WTC11 (cell line): Measurements from ENCODE around the gene ZSWIM4. TPM values are rescaled to one million over a fixed set of nuclear protein-coding genes. Genes with fewer than 3 reads are reported as not detected.
A peak's percentile ranks its signal among the peaks of the same experiment; 100 is the strongest.

Experiments used
- CREM ChIP-seq: sonication (generic); formaldehyde crosslinking; IDR thresholded peaks from 2 replicates; pipeline ENCODE4 v1.8.1; 2022; ENCODE audit warnings: mild to moderate bottlenecking, missing genetic modification reagents, moderate library complexity
- ELF4 ChIP-seq: sonication (generic); formaldehyde crosslinking; IDR thresholded peaks from 2 replicates; pipeline ENCODE4 v1.8.1; 2022; ENCODE audit warnings: low read depth, mild to moderate bottlenecking, moderate library complexity, missing genetic modification reagents
- ETV6 ChIP-seq: sonication (generic); formaldehyde crosslinking; IDR thresholded peaks from 2 replicates; pipeline ENCODE4 v1.8.1; 2022; ENCODE audit warnings: mild to moderate bottlenecking, missing genetic modification reagents
- GABPB1 ChIP-seq: sonication (generic); formaldehyde crosslinking; IDR thresholded peaks from 2 replicates; pipeline ENCODE4 v1.8.1; 2023; ENCODE audit warnings: mild to moderate bottlenecking, missing genetic modification reagents
- GTF2I ChIP-seq: fragments of 250-450 bp; sonication (Bioruptor Pico); conservative IDR thresholded peaks from 2 replicates; pipeline ENCODE4 v1.4.0; 2021; ENCODE audit warnings: mild to moderate bottlenecking
- IRF2 ChIP-seq: sonication (generic); formaldehyde crosslinking; IDR thresholded peaks from 2 replicates; pipeline ENCODE4 v1.8.0; 2022; ENCODE audit warnings: low read depth, missing genetic modification reagents, borderline replicate concordance
- JAZF1 ChIP-seq: fragments of 250-450 bp; sonication (Bioruptor Pico); IDR thresholded peaks from 2 replicates; pipeline ENCODE4 v1.9.0; 2021; ENCODE audit warnings: moderate library complexity, mild to moderate bottlenecking, inconsistent platforms
- KAT7 ChIP-seq: sonication (generic); formaldehyde crosslinking; IDR thresholded peaks from 2 replicates; pipeline ENCODE4 v1.8.1; 2023; ENCODE audit warnings: missing genetic modification reagents, mild to moderate bottlenecking, borderline replicate concordance
- MYBL2 ChIP-seq: sonication (generic); formaldehyde crosslinking; IDR thresholded peaks from 2 replicates; pipeline ENCODE4 v1.8.1; 2023; ENCODE audit warnings: mild to moderate bottlenecking, moderate library complexity, missing genetic modification reagents
- NFATC4 ChIP-seq: fragments of 250-450 bp; sonication (Bioruptor Pico); IDR thresholded peaks from 2 replicates; pipeline ENCODE4 v1.9.0; 2021; ENCODE audit warnings: mild to moderate bottlenecking
- NFE2L1 ChIP-seq: sonication (generic); formaldehyde crosslinking; IDR thresholded peaks from 2 replicates; pipeline ENCODE4 v1.8.1; 2023; ENCODE audit warnings: missing genetic modification reagents
- NR2C2 ChIP-seq: sonication (generic); formaldehyde crosslinking; IDR thresholded peaks from 2 replicates; pipeline ENCODE4 v1.8.0; 2022; ENCODE audit warnings: mild to moderate bottlenecking, missing genetic modification reagents
- RELA ChIP-seq: sonication (generic); formaldehyde crosslinking; IDR thresholded peaks from 2 replicates; pipeline ENCODE4 v1.8.1; 2022; ENCODE audit warnings: missing genetic modification reagents, mild to moderate bottlenecking, borderline replicate concordance
- SOX15 ChIP-seq: fragments of 250-450 bp; sonication (Bioruptor Pico); IDR thresholded peaks from 2 replicates; pipeline ENCODE4 v1.9.0; 2021; ENCODE audit warnings: mild to moderate bottlenecking
- TP53 ChIP-seq: sonication (generic); formaldehyde crosslinking; IDR thresholded peaks from 2 replicates; pipeline ENCODE4 v1.8.1; 2023; ENCODE audit warnings: mild to moderate bottlenecking, missing genetic modification reagents
- ZNF121 ChIP-seq: sonication (generic); formaldehyde crosslinking; IDR thresholded peaks from 2 replicates; pipeline ENCODE4 v1.8.0; 2023; ENCODE audit warnings: missing genetic modification reagents
- ZNF423 ChIP-seq: fragments of 250-450 bp; sonication (Bioruptor Pico); IDR thresholded peaks from 2 replicates; pipeline ENCODE4 v2.1.2; 2022; ENCODE audit warnings: mild to moderate bottlenecking, moderate library complexity
- ZNF671 ChIP-seq: fragments of 250-450 bp; sonication (Bioruptor Pico); IDR thresholded peaks from 2 replicates; pipeline ENCODE4 v1.8.0; 2021; ENCODE audit warnings: mild to moderate bottlenecking
- total RNA-seq: library from RNA; stranded (reverse); gene quantifications from 3 replicates; pipeline ENCODE4 v1.2.3, GENCODE V29; 2021
- TF ChIP-seq, protein P1 (sequence below): sonication (generic); formaldehyde crosslinking; IDR thresholded peaks from 2 replicates; pipeline ENCODE4 v1.8.1; 2023; ENCODE audit warnings: mild to moderate bottlenecking, missing genetic modification reagents, moderate library complexity
- TF ChIP-seq, protein P2 (sequence below): fragments of 250-450 bp; sonication (Bioruptor Pico); IDR thresholded peaks from 2 replicates; pipeline ENCODE4 v2.1.2; 2022; ENCODE audit warnings: mild to moderate bottlenecking, moderate library complexity
- TF ChIP-seq, protein P3 (sequence below): fragments of 250-450 bp; sonication (Bioruptor Pico); IDR thresholded peaks from 2 replicates; pipeline ENCODE4 v1.9.0; 2021; ENCODE audit warnings: mild to moderate bottlenecking
- TF ChIP-seq, protein P4 (sequence below): sonication (generic); formaldehyde crosslinking; IDR thresholded peaks from 2 replicates; pipeline ENCODE4 v1.8.1; 2023; ENCODE audit warnings: mild to moderate bottlenecking, moderate library complexity, missing genetic modification reagents
- TF ChIP-seq, protein P5 (sequence below): sonication (generic); formaldehyde crosslinking; IDR thresholded peaks from 2 replicates; pipeline ENCODE4 v1.8.0; 2022; ENCODE audit warnings: mild to moderate bottlenecking, missing genetic modification reagents
- TF ChIP-seq, protein P6 (sequence below): sonication (generic); formaldehyde crosslinking; IDR thresholded peaks from 2 replicates; pipeline ENCODE4 v1.8.1; 2023; ENCODE audit warnings: mild to moderate bottlenecking, missing genetic modification reagents
- TF ChIP-seq, protein P7 (sequence below): sonication (generic); formaldehyde crosslinking; IDR thresholded peaks from 2 replicates; pipeline ENCODE4 v1.8.1; 2022; ENCODE audit warnings: low read depth, missing genetic modification reagents, borderline replicate concordance
- TF ChIP-seq, protein P8 (sequence below): sonication (generic); formaldehyde crosslinking; IDR thresholded peaks from 2 replicates; pipeline ENCODE4 v1.8.1; 2023; ENCODE audit warnings: mild to moderate bottlenecking, missing genetic modification reagents, moderate library complexity

The ZSWIM4 gene
- total RNA-seq, 1 experiment from 2014 or later: 33.4 TPM

DNA sequence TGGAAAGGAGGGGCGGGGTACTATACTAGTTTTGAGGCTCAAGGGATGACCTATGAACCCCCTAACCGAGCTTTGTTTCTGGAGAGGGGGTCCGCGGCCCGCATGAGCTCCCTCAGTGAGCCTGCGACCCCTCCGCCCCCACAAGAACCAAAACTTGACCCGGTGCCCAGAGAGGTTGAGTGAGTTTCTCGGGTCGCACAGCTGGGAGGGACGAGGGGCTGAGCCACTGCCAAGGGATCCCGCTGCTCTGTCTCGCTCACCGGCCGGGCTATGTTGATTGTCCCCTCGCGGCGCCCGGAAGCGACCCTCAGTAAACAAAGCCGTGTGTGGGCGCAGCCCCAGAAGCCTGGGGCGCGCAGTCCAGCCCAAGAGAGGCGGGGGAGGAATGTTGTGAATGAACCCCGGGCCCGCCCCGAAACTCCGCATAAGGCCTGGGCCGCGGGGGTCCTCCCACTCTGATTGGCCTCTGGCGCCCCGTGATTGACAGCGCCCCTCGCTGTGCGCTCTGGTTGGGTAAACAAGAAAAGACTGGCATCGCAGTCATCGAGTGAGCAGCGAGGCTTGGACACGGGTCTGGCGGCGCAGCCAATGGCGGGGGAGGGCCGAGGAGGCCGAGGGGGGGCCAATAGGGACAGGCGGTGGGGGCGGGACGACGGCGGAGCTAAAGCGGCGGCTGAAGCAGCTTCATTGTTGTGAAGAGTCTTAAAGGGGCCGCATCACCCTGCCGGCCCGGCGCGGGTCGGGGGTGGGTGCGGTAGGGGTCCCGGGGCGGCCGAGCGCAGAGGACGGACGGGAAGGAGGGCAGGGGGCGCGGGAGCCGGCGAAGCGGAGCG, at the start of gene ZSWIM4 (continued):
- TF ChIP-seq IRF2 (no peak), JAZF1 (CRISPR knock-in tag) (no peak), ZNF121 (CRISPR knock-in tag) (peak; percentile 100), SOX15 (CRISPR knock-in tag) (no peak), CREM (CRISPR knock-in tag) (0 out of 2 replicates have a peak, but pooled peaks have one; percentile 19), ETV6 (CRISPR knock-in tag) (peak; percentile 47), GABPB1 (CRISPR knock-in tag) (no peak), NR2C2 (CRISPR knock-in tag) (no peak), ZNF423 (CRISPR knock-in tag) (peak; percentile 68), NFE2L1 (no peak), ELF4 (CRISPR knock-in tag) (no peak), NFATC4 (no peak), TP53 (CRISPR knock-in tag) (no peak), MYBL2 (CRISPR knock-in tag) (peak; percentile 65; the same call in 1 of the 2 replicates), RELA (no peak), ZNF671 (CRISPR knock-in tag) (no peak), GTF2I (CRISPR knock-in tag) (peak; percentile 99), KAT7 (no peak)
- TF ChIP-seq, protein P1, sequence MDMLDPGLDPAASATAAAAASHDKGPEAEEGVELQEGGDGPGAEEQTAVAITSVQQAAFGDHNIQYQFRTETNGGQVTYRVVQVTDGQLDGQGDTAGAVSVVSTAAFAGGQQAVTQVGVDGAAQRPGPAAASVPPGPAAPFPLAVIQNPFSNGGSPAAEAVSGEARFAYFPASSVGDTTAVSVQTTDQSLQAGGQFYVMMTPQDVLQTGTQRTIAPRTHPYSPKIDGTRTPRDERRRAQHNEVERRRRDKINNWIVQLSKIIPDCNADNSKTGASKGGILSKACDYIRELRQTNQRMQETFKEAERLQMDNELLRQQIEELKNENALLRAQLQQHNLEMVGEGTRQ (CRISPR knock-in tag): peak; percentile 70
- TF ChIP-seq, protein P2, sequence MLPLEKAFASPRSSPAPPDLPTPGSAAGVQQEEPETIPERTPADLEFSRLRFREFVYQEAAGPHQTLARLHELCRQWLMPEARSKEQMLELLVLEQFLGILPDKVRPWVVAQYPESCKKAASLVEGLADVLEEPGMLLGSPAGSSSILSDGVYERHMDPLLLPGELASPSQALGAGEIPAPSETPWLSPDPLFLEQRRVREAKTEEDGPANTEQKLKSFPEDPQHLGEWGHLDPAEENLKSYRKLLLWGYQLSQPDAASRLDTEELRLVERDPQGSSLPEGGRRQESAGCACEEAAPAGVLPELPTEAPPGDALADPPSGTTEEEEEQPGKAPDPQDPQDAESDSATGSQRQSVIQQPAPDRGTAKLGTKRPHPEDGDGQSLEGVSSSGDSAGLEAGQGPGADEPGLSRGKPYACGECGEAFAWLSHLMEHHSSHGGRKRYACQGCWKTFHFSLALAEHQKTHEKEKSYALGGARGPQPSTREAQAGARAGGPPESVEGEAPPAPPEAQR: peak; percentile 38; the same call in 1 of the 2 replicates
- TF ChIP-seq, protein P3, sequence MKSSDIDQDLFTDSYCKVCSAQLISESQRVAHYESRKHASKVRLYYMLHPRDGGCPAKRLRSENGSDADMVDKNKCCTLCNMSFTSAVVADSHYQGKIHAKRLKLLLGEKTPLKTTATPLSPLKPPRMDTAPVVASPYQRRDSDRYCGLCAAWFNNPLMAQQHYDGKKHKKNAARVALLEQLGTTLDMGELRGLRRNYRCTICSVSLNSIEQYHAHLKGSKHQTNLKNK (CRISPR knock-in tag): no peak
- TF ChIP-seq, protein P4, sequence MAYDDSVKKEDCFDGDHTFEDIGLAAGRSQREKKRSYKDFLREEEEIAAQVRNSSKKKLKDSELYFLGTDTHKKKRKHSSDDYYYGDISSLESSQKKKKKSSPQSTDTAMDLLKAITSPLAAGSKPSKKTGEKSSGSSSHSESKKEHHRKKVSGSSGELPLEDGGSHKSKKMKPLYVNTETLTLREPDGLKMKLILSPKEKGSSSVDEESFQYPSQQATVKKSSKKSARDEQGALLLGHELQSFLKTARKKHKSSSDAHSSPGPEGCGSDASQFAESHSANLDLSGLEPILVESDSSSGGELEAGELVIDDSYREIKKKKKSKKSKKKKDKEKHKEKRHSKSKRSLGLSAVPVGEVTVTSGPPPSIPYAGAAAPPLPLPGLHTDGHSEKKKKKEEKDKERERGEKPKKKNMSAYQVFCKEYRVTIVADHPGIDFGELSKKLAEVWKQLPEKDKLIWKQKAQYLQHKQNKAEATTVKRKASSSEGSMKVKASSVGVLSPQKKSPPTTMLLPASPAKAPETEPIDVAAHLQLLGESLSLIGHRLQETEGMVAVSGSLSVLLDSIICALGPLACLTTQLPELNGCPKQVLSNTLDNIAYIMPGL (CRISPR knock-in tag): no peak
- TF ChIP-seq, protein P5, sequence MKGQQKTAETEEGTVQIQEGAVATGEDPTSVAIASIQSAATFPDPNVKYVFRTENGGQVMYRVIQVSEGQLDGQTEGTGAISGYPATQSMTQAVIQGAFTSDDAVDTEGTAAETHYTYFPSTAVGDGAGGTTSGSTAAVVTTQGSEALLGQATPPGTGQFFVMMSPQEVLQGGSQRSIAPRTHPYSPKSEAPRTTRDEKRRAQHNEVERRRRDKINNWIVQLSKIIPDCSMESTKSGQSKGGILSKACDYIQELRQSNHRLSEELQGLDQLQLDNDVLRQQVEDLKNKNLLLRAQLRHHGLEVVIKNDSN (CRISPR knock-in tag): 0 out of 2 replicates have a peak, but pooled peaks have one; percentile 44
- TF ChIP-seq, protein P6, sequence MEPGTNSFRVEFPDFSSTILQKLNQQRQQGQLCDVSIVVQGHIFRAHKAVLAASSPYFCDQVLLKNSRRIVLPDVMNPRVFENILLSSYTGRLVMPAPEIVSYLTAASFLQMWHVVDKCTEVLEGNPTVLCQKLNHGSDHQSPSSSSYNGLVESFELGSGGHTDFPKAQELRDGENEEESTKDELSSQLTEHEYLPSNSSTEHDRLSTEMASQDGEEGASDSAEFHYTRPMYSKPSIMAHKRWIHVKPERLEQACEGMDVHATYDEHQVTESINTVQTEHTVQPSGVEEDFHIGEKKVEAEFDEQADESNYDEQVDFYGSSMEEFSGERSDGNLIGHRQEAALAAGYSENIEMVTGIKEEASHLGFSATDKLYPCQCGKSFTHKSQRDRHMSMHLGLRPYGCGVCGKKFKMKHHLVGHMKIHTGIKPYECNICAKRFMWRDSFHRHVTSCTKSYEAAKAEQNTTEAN (CRISPR knock-in tag): no peak
- TF ChIP-seq, protein P7, sequence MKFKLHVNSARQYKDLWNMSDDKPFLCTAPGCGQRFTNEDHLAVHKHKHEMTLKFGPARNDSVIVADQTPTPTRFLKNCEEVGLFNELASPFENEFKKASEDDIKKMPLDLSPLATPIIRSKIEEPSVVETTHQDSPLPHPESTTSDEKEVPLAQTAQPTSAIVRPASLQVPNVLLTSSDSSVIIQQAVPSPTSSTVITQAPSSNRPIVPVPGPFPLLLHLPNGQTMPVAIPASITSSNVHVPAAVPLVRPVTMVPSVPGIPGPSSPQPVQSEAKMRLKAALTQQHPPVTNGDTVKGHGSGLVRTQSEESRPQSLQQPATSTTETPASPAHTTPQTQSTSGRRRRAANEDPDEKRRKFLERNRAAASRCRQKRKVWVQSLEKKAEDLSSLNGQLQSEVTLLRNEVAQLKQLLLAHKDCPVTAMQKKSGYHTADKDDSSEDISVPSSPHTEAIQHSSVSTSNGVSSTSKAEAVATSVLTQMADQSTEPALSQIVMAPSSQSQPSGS (CRISPR knock-in tag): no peak
- TF ChIP-seq, protein P8, sequence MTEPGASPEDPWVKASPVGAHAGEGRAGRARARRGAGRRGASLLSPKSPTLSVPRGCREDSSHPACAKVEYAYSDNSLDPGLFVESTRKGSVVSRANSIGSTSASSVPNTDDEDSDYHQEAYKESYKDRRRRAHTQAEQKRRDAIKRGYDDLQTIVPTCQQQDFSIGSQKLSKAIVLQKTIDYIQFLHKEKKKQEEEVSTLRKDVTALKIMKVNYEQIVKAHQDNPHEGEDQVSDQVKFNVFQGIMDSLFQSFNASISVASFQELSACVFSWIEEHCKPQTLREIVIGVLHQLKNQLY: no peak
